NCI-H524 treated with DMSO at 0.1 percent for 48 hours (cell line): ENCODE measurements around the gene ITGAV.
A peak's percentile ranks its signal among the peaks of the same experiment; 100 is the strongest.

Experiments
- DNase-seq: peaks from one replicate; lab custom pipeline; 2025; lab: John Stamatoyannopoulos, UW

ITGAV gene

GRCh38 chr2:186670831-186671230, 81.0 kb downstream of the ITGAV start:
- DNase-seq = no peak

- no peak for DNase-seq
These were observed 85.5 kb downstream of the ITGAV start for GRCh38 chr2:186675380-186675779.

- DNase-seq = no peak
These were observed 93.5 kb downstream of the ITGAV start for GRCh38 chr2:186683341-186683740.

- no peak for DNase-seq
These were observed 98.0 kb downstream of the ITGAV start for GRCh38 chr2:186687807-186688211.

GRCh38 chr2:186688813-186689212, 99.0 kb downstream of the ITGAV start:
- DNase-seq = no peak

GRCh38 chr2:186690786-186691185, 100.9 kb downstream of the ITGAV start:
- no peak for DNase-seq

- DNase-seq = no peak
These were observed 101.4 kb downstream of the ITGAV start for GRCh38 chr2:186691231-186691630.

- DNase-seq = no peak
These were observed 102.0 kb downstream of the ITGAV start for GRCh38 chr2:186691900-186692299.

- no peak for DNase-seq
These were observed 103.6 kb downstream of the ITGAV start for GRCh38 chr2:186693446-186693832.

- DNase-seq = peak; percentile 73
These were observed 105.4 kb downstream of the ITGAV start for GRCh38 chr2:186695081-186695756.

- DNase-seq = no peak
These were observed 106.4 kb downstream of the ITGAV start for GRCh38 chr2:186696290-186696689.

GRCh38 chr2:186696804-186697203, 106.9 kb downstream of the ITGAV start:
- no peak for DNase-seq

- no peak for DNase-seq
These were observed 107.7 kb downstream of the ITGAV start for GRCh38 chr2:186697536-186697935.

- DNase-seq = no peak
These were observed 109.9 kb downstream of the ITGAV start for GRCh38 chr2:186699742-186700141.

- DNase-seq = no peak
These were observed 112.2 kb downstream of the ITGAV start for GRCh38 chr2:186702006-186702405.

GRCh38 chr2:186702501-186702900, 112.6 kb downstream of the ITGAV start:
- no peak for DNase-seq

- DNase-seq = no peak
These were observed 115.0 kb downstream of the ITGAV start for GRCh38 chr2:186704897-186705296.

- DNase-seq = peak; percentile 75
These were observed 119.9 kb downstream of the ITGAV start for GRCh38 chr2:186709529-186710450.

GRCh38 chr2:186713691-186714090, 123.8 kb downstream of the ITGAV start:
- DNase-seq = no peak

- no peak for DNase-seq
These were observed 124.8 kb downstream of the ITGAV start for GRCh38 chr2:186714611-186715010.

GRCh38 chr2:186716004-186716403, 126.1 kb downstream of the ITGAV start:
- DNase-seq = no peak

- no peak for DNase-seq
These were observed 127.0 kb downstream of the ITGAV start for GRCh38 chr2:186716899-186717298.

- no peak for DNase-seq
These were observed 127.6 kb downstream of the ITGAV start for GRCh38 chr2:186717320-186718007.
